GM15510 (cell line): ENCODE results near the gene RNF130.

Source experiments
- POLR2A ChIP-seq: IDR thresholded peaks from 3 replicates; pipeline ENCODE4 v1.6.1; 2011; ENCODE audit warnings: borderline replicate concordance; ENCODE audit not compliant: insufficient read length; ENCODE audit errors: extremely low read depth

RNF130 gene

GRCh38 chr5:180007582-180007981 lies 64.0 kb downstream of the RNF130 start:
- no peak for TF ChIP-seq POLR2A

- TF ChIP-seq POLR2A, result no peak
Measured at GRCh38 chr5:180006141-180006540, 65.4 kb downstream of the RNF130 start.

- TF ChIP-seq POLR2A, result no peak
Measured at GRCh38 chr5:180003127-180003526, 68.4 kb downstream of the RNF130 start.

- no peak for TF ChIP-seq POLR2A
Measured at GRCh38 chr5:180001742-180002141, 69.8 kb downstream of the RNF130 start.

- TF ChIP-seq POLR2A, result no peak
Measured at GRCh38 chr5:180001136-180001535, 70.4 kb downstream of the RNF130 start.

GRCh38 chr5:179998485-179998884 lies 73.1 kb downstream of the RNF130 start:
- no peak for TF ChIP-seq POLR2A

GRCh38 chr5:179994583-179995323 lies 76.8 kb downstream of the RNF130 start:
- TF ChIP-seq POLR2A, result no peak

GRCh38 chr5:179991106-179991505 lies 80.5 kb downstream of the RNF130 start:
- no peak for TF ChIP-seq POLR2A

- no peak for TF ChIP-seq POLR2A
Measured at GRCh38 chr5:179986328-179986727, 85.2 kb downstream of the RNF130 start.

- no peak for TF ChIP-seq POLR2A
Measured at GRCh38 chr5:179981636-179982035, 89.9 kb downstream of the RNF130 start.

- TF ChIP-seq POLR2A, result no peak
Measured at GRCh38 chr5:179980767-179981166, 90.8 kb downstream of the RNF130 start.

- TF ChIP-seq POLR2A, result no peak
Measured at GRCh38 chr5:179978792-179979191, 92.8 kb downstream of the RNF130 start.

- TF ChIP-seq POLR2A, result no peak
Measured at GRCh38 chr5:179975713-179976134, 95.8 kb downstream of the RNF130 start.

- TF ChIP-seq POLR2A, result no peak
Measured at GRCh38 chr5:179974946-179975712, 96.4 kb downstream of the RNF130 start.

- TF ChIP-seq POLR2A, result no peak
Measured at GRCh38 chr5:179974246-179974945, 97.2 kb downstream of the RNF130 start.
